K562 (cell line): Measurements from ENCODE around the gene MAGEL2. TPM values are rescaled to one million over a fixed set of nuclear protein-coding genes. Genes with fewer than 3 reads are reported as not detected.

ENCODE experiments used
- ATAC-seq: fragments of 200-7000 bp; cut with Tn5 transposase; 3 replicates; pipeline ENCODE4 v1.9.1; 2020; ENCODE audit warnings: moderate library complexity
- Bru-seq: library from RNA; stranded (reverse); fragments of 400-500 nt; gene quantifications from one replicate; lab custom pipeline; 2021; lab: Mats Ljungman, UMichigan
- BruChase-seq, 2 experiments: library from RNA; stranded (reverse); fragments of 400-500 nt; gene quantifications; one replicate each; lab custom pipeline; 2021; lab: Mats Ljungman, UMichigan
- BruUV-seq: library from RNA; stranded (reverse); fragments of 400-500 nt; replicated peaks from 2 replicates; lab custom pipeline; 2021; lab: Mats Ljungman, UMichigan
- CTCF ChIA-PET: fragments of 300-600 bp; formaldehyde crosslinking; extraction: SDS; loops from one replicate; lab custom pipeline; 2021; ENCODE audit warnings: low intra/inter-chr PET ratio; lab: Yijun Ruan, JAX
- POLR2A ChIA-PET: fragments of 300-600, 350-650 bp; sonication (Branson Sonifier 250); formaldehyde crosslinking; extraction: SDS; loops from one replicate; lab custom pipeline; 2021; ENCODE audit warnings: antibody characterized with exemption, inconsistent platforms; lab: Yijun Ruan, JAX
- DNase-seq, 4 experiments: peaks; one replicate each; pipeline versions ENCODE4 v3.0.0 to v3.0.0-alpha.2; 2011 to 2018; ENCODE audit warnings: low spot score in 3 of 4, mixed read lengths in 3 of 4; ENCODE audit errors: extremely low read depth in 1 of 4
- FAIRE-seq: peaks from 2 replicates; lab custom pipeline; 2011; peaks lifted over from hg19 to GRCh38; lab: Jason Lieb, UNC
- H2AFZ ChIP-seq: 2 replicates; pipeline ENCODE4 v1.6.0; 2011; ENCODE audit warnings: low read depth, low read length, control low read depth, inconsistent platforms
- H3K27ac ChIP-seq: fragments of 200-600 bp; 3 replicates; pipeline ENCODE4 v1.8.0; 2011; ENCODE audit warnings: low read depth, mild to moderate bottlenecking, control low read depth, inconsistent platforms, low read length, moderate library complexity, mixed read lengths; ENCODE audit errors: extremely low read depth
- H3K27me3 ChIP-seq, 2 experiments: fragments of 300-600 bp in 1 of 2; 2 replicates in 1 of 2; 3 replicates in 1 of 2; pipeline versions ENCODE4 v1.6.0 to v1.8.0; 2011; ENCODE audit warnings: inconsistent platforms in 2 of 2, low read length in 2 of 2, mild to moderate bottlenecking in 1 of 2, mixed read lengths in 1 of 2, moderate library complexity in 1 of 2; ENCODE audit not compliant: control insufficient read depth in 2 of 2, insufficient read depth in 2 of 2
- H3K36me3 ChIP-seq: fragments of 300-600 bp; 3 replicates; pipeline ENCODE4 v1.8.0; 2011; ENCODE audit warnings: mild to moderate bottlenecking, low read length, inconsistent platforms; ENCODE audit not compliant: control insufficient read depth, insufficient read depth
- H3K4me1 ChIP-seq, 2 experiments: fragments of 200-600 bp in 1 of 2; replicated peaks in 1 of 2; 2 replicates in 1 of 2; 3 replicates in 1 of 2; pipeline versions ENCODE4 v1.5.1 to v1.8.0; 2011; ENCODE audit warnings: inconsistent platforms in 2 of 2, low read length in 2 of 2, mild to moderate bottlenecking in 1 of 2, mixed read lengths in 1 of 2, moderate library complexity in 1 of 2; ENCODE audit not compliant: control insufficient read depth in 2 of 2, insufficient read depth in 2 of 2
- H3K4me2 ChIP-seq: 2 replicates; pipeline ENCODE4 v1.6.1; 2011; ENCODE audit warnings: low read length, control low read depth, inconsistent platforms, mixed read lengths; ENCODE audit not compliant: insufficient read depth
- H3K4me3 ChIP-seq: fragments of 200-600 bp; sonication (generic), shearing (Covaris generic); 2 replicates; pipeline ENCODE4 v1.5.1; 2016; ENCODE audit warnings: control low read depth, inconsistent platforms
- H3K79me2 ChIP-seq: fragments of 200-600 bp; 3 replicates; pipeline ENCODE4 v1.8.0; 2011; ENCODE audit warnings: low read length, inconsistent platforms; ENCODE audit not compliant: control insufficient read depth, insufficient read depth
- H3K9ac ChIP-seq, 2 experiments: 2 replicates each; pipeline versions ENCODE4 v1.6.0 to v1.6.1; 2011; ENCODE audit warnings: low read depth in 2 of 2, low read length in 2 of 2, control low read depth in 1 of 2, inconsistent platforms in 1 of 2, mild to moderate bottlenecking in 1 of 2, mixed read lengths in 1 of 2; ENCODE audit not compliant: insufficient read depth in 1 of 2
- H3K9me1 ChIP-seq: one replicate; pipeline ENCODE4 v1.6.0; 2011; ENCODE audit warnings: inconsistent platforms, mild to moderate bottlenecking, low read length, moderate library complexity; ENCODE audit not compliant: control insufficient read depth, insufficient read depth
- H3K9me3 ChIP-seq: replicated peaks from 2 replicates; pipeline ENCODE4 v1.5.1; 2011; ENCODE audit warnings: low read depth, low read length, inconsistent platforms; ENCODE audit not compliant: control insufficient read depth, insufficient read depth
- H4K20me1 ChIP-seq: replicated peaks from 2 replicates; pipeline ENCODE4 v1.6.1; 2011; ENCODE audit warnings: low read length, inconsistent platforms, mixed read lengths; ENCODE audit not compliant: control insufficient read depth, insufficient read depth
- BRD4 ChIP-seq: fragments of 200-600 bp; sonication (generic); IDR thresholded peaks from 2 replicates; pipeline ENCODE4 v1.6.1; 2017; ENCODE audit warnings: inconsistent platforms
- EZH2 ChIP-seq: IDR thresholded peaks from 2 replicates; pipeline ENCODE4 v1.6.1; 2012; ENCODE audit warnings: low read depth, mild to moderate bottlenecking, inconsistent platforms, low read length, borderline replicate concordance
- FOXA1 ChIP-seq: fragments of 450-650 bp; IDR thresholded peaks from 2 replicates; pipeline ENCODE4 v1.6.1; 2016; ENCODE audit warnings: mild to moderate bottlenecking, borderline replicate concordance
- GTF2A2 ChIP-seq: IDR thresholded peaks from 2 replicates; pipeline ENCODE4 v1.6.1; 2016; ENCODE audit warnings: mild to moderate bottlenecking, missing genetic modification characterization, missing compliant biosample characterization
- NELFE ChIP-seq: IDR thresholded peaks from 2 replicates; pipeline ENCODE4 v1.6.1; 2011; ENCODE audit warnings: mild to moderate bottlenecking; ENCODE audit not compliant: insufficient read depth, insufficient read length
- NFIX ChIP-seq: fragments of 250-450 bp; sonication (Bioruptor Pico); IDR thresholded peaks from 2 replicates; pipeline ENCODE4 v1.4.0; 2020; ENCODE audit warnings: low read depth, mild to moderate bottlenecking, moderate library complexity
- POLR2G ChIP-seq: fragments of 200-400 bp; formaldehyde crosslinking; IDR thresholded peaks from 2 replicates; pipeline ENCODE4 v1.6.1; 2017; ENCODE audit warnings: low read depth, mild to moderate bottlenecking, antibody characterized with exemption, low read length, moderate library complexity
- PRMT5 ChIP-seq: sonication (generic); formaldehyde crosslinking; IDR thresholded peaks from 2 replicates; pipeline ENCODE4 v1.5.0; 2020; ENCODE audit warnings: missing genetic modification reagents
- RCOR1 ChIP-seq, 2 experiments: IDR thresholded peaks; 2 replicates each; pipeline ENCODE4 v1.6.1; 2012; ENCODE audit warnings: low read depth in 2 of 2, low read length in 2 of 2, borderline replicate concordance in 1 of 2, improper control_type of control experiment in 1 of 2
- TAF7 ChIP-seq: fragments of 450-650 bp; IDR thresholded peaks from 2 replicates; pipeline ENCODE4 v1.6.1; 2016; ENCODE audit warnings: missing genetic modification characterization, missing compliant biosample characterization
- WHSC1 ChIP-seq: IDR thresholded peaks from one replicate; pipeline ENCODE4 v1.6.1; 2012; ENCODE audit warnings: low read length, control low read depth, inconsistent platforms
- WGBS: fragments of 100-300 bp; shearing (Covaris generic); methylation state at CpG from one replicate; pipeline ENCODE4 v1.1.6; 2016; ENCODE audit warnings: low coverage, mixed read lengths; ENCODE audit not compliant: insufficient coverage; ENCODE audit errors: missing lambda C conversion rate; 5-methylcytosine and 5-hydroxymethylcytosine counted together
- in situ Hi-C: fragments of 300-500 bp; cut with MboI; formaldehyde crosslinking; loops from 4 replicates; pipeline ENCODE4 v1.15.0; 2018; ENCODE audit warnings: inconsistent platforms, mixed read lengths
- intact Hi-C: fragments of 100-400 bp; cut with micrococcal nuclease; formaldehyde crosslinking; loops from 2 replicates; pipeline ENCODE4 v1.14.2; 2022
- long read RNA-seq, 3 experiments: library from polyadenylated mRNA in 2 of 3; library from RNA in 1 of 3; unstranded in 2 of 3; stranded (forward) in 1 of 3; transcript quantifications; one replicate each; pipeline ENCODE4 v2.0.0, GENCODE V29; 2019 to 2022
- polyA minus RNA-seq, 3 experiments: library from RNA; depleted of rRNA, polyadenylated mRNA; stranded (reverse); fragments of >200 nt; gene quantifications; 2 replicates each; pipeline ENCODE4 v1.2.3, GENCODE V29; 2011
- polyA plus RNA-seq, 8 experiments: library from polyadenylated mRNA; depleted of rRNA in 4 of 8; stranded (reverse) in 5 of 8; unstranded in 3 of 8; fragments of >200 nt; fragmentation: Nextera tagmentation in 2 of 8; fragmentation: Illumina TruSeq in 1 of 8; extraction: Ambion mirVana in 2 of 8; extraction: Trizol in 1 of 8; gene quantifications; 2 replicates each; pipeline versions ENCODE4 v1.2.1 to v1.2.3, GENCODE V29; 2011 to 2014; ENCODE audit warnings: inconsistent platforms in 1 of 8, missing spikeins in 1 of 8
- total RNA-seq, 7 experiments: library from RNA; depleted of rRNA in 6 of 7; stranded (reverse); fragments of >200 nt in 6 of 7; fragmentation: Illumina TruSeq in 2 of 7; extraction: Trizol in 2 of 7; gene quantifications; 2 replicates each; pipeline versions ENCODE4 v1.2.1 to v1.2.3, GENCODE V29; 2011 to 2021; ENCODE audit warnings: low replicate concordance in 1 of 7
- TF ChIP-seq, protein P1 (sequence below): sonication (generic); formaldehyde crosslinking; IDR thresholded peaks from 2 replicates; pipeline ENCODE4 v1.8.0; 2022; ENCODE audit warnings: missing genetic modification reagents, mild to moderate bottlenecking, borderline replicate concordance
- TF ChIP-seq, protein P2 (sequence below): fragments of 450-650 bp; IDR thresholded peaks from 2 replicates; pipeline ENCODE4 v1.7.0; 2016; ENCODE audit warnings: borderline replicate concordance

Gene MAGEL2
- not detected in 2 replicates for total RNA-seq (2011; cell fraction: chromatin; rRNA removed; ENCODE audit: low replicate concordance)
- total RNA-seq (2011; cell fraction: nucleolus; rRNA removed): not detected in 2 replicates
- total RNA-seq (2011; cell fraction: nucleoplasm; rRNA removed): not detected in 2 replicates
- total RNA-seq (2014; rRNA removed) (not detected in 2 replicates), total RNA-seq (2014; rRNA removed; fragmentation: Illumina TruSeq; extraction: Trizol) (not detected in 2 replicates), total RNA-seq (2015; rRNA removed; fragmentation: Illumina TruSeq; extraction: Trizol) (not detected in 2 replicates), total RNA-seq (2021) (not detected in 2 replicates), polyA plus RNA-seq (2011; rRNA removed) (not detected in 2 replicates), polyA plus RNA-seq (2014; fragmentation: Illumina TruSeq; extraction: Trizol) (not detected in 2 replicates), polyA plus RNA-seq (2014; fragmentation: Nextera tagmentation; extraction: Ambion mirVana) (not detected), polyA plus RNA-seq (2014; rRNA removed) (not detected in 2 replicates), polyA minus RNA-seq (2011; rRNA and poly(A)+ RNA removed) (not detected in 2 replicates), Bru-seq, nascent RNA (not detected), BruChase-seq, experiment 1, labeled RNA remaining after a 2-hour chase (not detected), BruChase-seq, experiment 2, labeled RNA remaining after a 6-hour chase (not detected)
- polyA plus RNA-seq (2011; cell fraction: cytosol; rRNA removed): not detected in 2 replicates
- not detected in 2 replicates for polyA plus RNA-seq (2011; cell fraction: nucleus; rRNA removed)
- polyA plus RNA-seq (2012): not detected in 2 replicates
- not detected in 2 replicates for polyA minus RNA-seq (2011; cell fraction: cytosol; rRNA and poly(A)+ RNA removed)
- not detected in 2 replicates for polyA minus RNA-seq (2011; cell fraction: nucleus; rRNA and poly(A)+ RNA removed)
- long read RNA-seq, experiment 1: 0 reads
- long read RNA-seq, experiment 2: 0 reads
- long read RNA-seq, experiment 3: 0 reads

DNA sequence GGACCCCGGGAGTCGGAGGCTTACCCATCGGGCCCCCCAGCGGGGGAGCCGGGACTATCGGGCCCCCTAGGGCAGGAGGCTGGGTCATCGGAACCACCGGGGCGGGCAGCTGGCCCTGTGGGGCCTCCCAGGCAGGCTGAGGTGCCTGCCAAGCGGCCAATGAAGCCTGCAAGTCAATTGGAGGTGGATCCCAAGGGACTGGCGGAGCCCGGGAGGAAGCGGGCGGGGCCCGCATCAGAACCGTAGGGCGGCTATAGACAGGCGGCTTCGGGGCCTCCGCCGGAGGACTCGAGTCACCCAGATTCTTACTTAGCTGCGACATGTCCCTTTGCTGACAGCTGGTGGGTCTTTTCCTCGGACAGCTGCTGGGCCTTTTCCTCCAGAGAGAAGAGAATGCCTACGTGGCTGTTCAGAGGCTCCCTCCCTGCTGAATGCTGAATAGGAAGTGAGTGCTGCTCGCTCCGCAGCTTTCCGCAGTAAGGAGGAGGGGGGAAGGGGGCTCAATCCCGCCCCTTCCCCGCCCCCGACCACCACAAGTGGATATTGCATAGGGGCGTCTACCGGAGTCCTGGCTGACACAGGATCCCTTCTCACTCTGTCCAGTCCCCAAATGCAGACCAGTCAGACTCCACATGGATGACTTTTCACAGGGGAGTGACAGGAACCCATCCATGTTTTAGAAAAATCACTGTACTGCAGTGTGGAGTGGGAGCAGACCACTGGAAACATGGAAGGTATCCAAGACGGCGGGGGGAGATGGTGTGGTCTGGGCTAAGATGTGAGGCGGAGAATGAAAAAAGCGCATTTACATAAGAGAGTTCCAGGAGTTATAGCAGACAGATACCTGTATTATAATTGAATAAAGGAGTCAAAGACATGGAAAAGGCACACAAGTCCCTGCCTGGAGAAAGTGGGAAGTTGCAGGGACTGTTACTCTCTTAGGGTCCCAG lies at the start of gene MAGEL2:
TSS of gene MAGEL2 (minus strand) at position 447 of the 950 bp plus-strand sequence. CDS start at position 322, 125 bp downstream.
- no TSS peak for BruUV-seq
- intact Hi-C loops: loop anchor here (10.0 kb wide), 1 partner anchor 1857 kb away; no protein-coding TSS in a partner anchor
- TF ChIP-seq NFIX (CRISPR knock-in tag) (no peak), WHSC1 (no peak), PRMT5 (CRISPR knock-in tag) (no peak), TAF7 (tag) (no peak), FOXA1 (no peak), GTF2A2 (tag) (no peak), RCOR1 (IDR thresholded peaks at IDR 0.05; ENCODE audit: borderline replicate concordance in 1 of 2, low read depth in 2 of 2, low read length in 2 of 2) (no peak), POLR2G (no peak), NELFE (no peak), BRD4 (no peak), EZH2 (no peak)
- TF ChIP-seq, protein P1, sequence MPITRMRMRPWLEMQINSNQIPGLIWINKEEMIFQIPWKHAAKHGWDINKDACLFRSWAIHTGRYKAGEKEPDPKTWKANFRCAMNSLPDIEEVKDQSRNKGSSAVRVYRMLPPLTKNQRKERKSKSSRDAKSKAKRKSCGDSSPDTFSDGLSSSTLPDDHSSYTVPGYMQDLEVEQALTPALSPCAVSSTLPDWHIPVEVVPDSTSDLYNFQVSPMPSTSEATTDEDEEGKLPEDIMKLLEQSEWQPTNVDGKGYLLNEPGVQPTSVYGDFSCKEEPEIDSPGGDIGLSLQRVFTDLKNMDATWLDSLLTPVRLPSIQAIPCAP (CRISPR knock-in tag): no peak
- TF ChIP-seq, protein P2, sequence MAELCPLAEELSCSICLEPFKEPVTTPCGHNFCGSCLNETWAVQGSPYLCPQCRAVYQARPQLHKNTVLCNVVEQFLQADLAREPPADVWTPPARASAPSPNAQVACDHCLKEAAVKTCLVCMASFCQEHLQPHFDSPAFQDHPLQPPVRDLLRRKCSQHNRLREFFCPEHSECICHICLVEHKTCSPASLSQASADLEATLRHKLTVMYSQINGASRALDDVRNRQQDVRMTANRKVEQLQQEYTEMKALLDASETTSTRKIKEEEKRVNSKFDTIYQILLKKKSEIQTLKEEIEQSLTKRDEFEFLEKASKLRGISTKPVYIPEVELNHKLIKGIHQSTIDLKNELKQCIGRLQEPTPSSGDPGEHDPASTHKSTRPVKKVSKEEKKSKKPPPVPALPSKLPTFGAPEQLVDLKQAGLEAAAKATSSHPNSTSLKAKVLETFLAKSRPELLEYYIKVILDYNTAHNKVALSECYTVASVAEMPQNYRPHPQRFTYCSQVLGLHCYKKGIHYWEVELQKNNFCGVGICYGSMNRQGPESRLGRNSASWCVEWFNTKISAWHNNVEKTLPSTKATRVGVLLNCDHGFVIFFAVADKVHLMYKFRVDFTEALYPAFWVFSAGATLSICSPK: no peak
- POLR2A ChIA-PET: no interaction called here
- peaks cover 0 to 26% of the 10 kb centered on the region in 2 experiments; a peak in 2 of 5 replicates for H3K27me3 ChIP-seq
- in situ Hi-C loops: loop anchor here (10.0 kb wide), 1 partner anchor 217 kb away; no protein-coding TSS in a partner anchor
- CTCF ChIA-PET: interaction anchor here (0.6 to 1.0 kb wide), 2 partner anchors 1709 to 1854 kb away, joined by 3 read pairs; no protein-coding TSS in a partner anchor
- DNase-seq (no peak), ATAC-seq (no peak), FAIRE-seq (no peak)
- WGBS: 3% methylated on average over 28 of the region's 37 CpGs
- no peaks in the 10 kb centered on the region for H3K79me2 ChIP-seq
- H3K9me1 ChIP-seq: no peaks in the 10 kb centered on the region
- H4K20me1 ChIP-seq: no peaks in the 10 kb centered on the region
- no peak within 1 kb of the TSS for H2AFZ ChIP-seq
- no peak within 1 kb of the TSS for H3K4me3 ChIP-seq
- no peaks in the 10 kb centered on the region for H3K9me3 ChIP-seq
- peaks cover 0 to 15% of the 10 kb centered on the region in 2 experiments; a peak in 2 of 5 replicates for H3K4me1 ChIP-seq
- no peak within 1 kb of the TSS; a peak in 1 of 4 replicates for H3K9ac ChIP-seq
- H3K36me3 ChIP-seq: no peaks in the 10 kb centered on the region
- no peak within 1 kb of the TSS for H3K27ac ChIP-seq
- H3K4me2 ChIP-seq: no peak within 1 kb of the TSS
